Ovary (tissue), 3 donors: Measurements from ENCODE around the gene SLC39A11.

Experiments
- EP300 ChIP-seq: sonication (generic); formaldehyde crosslinking; IDR thresholded peaks from one replicate; pipeline ENCODE4 v1.6.1; 2017; ENCODE audit warnings: antibody characterized with exemption
- POLR2A ChIP-seq: fragments of 450-650 bp; IDR thresholded peaks from one replicate; pipeline ENCODE4 v1.6.1; 2017; ENCODE audit warnings: antibody characterized with exemption, mild to moderate bottlenecking, moderate library complexity
- TF ChIP-seq, protein P1 (sequence below), 3 donors: fragments of 450-650 bp in 2 of 3; fragments of 200-600 bp in 1 of 3; IDR thresholded peaks; one replicate each; pipeline versions ENCODE4 v1.5.1 to v1.8.0; 2016 to 2022; ENCODE audit warnings: antibody characterized with exemption in 3 of 3, mild to moderate bottlenecking in 1 of 3
- donor health status: DM: no; HTN: no; CAD: no.

DNA sequence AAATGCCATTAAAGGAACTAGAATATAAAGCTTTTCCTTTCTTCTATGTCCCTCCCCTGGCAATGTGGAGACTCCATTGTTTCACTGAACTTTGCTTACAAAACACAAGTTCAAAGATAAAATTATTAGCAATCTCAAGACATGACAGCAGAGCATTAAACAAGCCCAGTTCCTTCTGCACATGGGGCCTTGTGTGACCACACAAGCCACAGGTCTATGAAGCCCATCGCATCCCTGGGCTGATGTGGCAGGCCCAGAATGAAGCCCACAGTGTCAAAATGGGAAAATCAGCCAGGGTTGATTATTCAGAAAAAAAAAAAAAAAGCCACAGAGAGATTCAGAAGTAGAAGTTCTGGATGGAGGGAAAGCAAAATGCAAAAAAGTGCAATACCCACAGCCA, 12.9 kb upstream of the SLC39A11 start:
- TF ChIP-seq, protein P1, sequence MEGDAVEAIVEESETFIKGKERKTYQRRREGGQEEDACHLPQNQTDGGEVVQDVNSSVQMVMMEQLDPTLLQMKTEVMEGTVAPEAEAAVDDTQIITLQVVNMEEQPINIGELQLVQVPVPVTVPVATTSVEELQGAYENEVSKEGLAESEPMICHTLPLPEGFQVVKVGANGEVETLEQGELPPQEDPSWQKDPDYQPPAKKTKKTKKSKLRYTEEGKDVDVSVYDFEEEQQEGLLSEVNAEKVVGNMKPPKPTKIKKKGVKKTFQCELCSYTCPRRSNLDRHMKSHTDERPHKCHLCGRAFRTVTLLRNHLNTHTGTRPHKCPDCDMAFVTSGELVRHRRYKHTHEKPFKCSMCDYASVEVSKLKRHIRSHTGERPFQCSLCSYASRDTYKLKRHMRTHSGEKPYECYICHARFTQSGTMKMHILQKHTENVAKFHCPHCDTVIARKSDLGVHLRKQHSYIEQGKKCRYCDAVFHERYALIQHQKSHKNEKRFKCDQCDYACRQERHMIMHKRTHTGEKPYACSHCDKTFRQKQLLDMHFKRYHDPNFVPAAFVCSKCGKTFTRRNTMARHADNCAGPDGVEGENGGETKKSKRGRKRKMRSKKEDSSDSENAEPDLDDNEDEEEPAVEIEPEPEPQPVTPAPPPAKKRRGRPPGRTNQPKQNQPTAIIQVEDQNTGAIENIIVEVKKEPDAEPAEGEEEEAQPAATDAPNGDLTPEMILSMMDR (IDR thresholded peaks at IDR 0.05) = no peak
- no peak for TF ChIP-seq POLR2A
- no peak for TF ChIP-seq EP300
